Endodermal cell (in vitro differentiated cells): Measurements from ENCODE around the gene HSD17B12. TPM values are rescaled to one million over a fixed set of nuclear protein-coding genes. Genes with fewer than 3 reads are reported as not detected.

Source experiments
- DNase-seq: peaks from one replicate; pipeline ENCODE4 v3.0.0-alpha.2; 2017
- H3K27ac ChIP-seq: 2 replicates; pipeline ENCODE4 v1.5.1; 2013; ENCODE audit warnings: mild to moderate bottlenecking, low read depth, low read length, moderate library complexity
- H3K27me3 ChIP-seq: 2 replicates; pipeline ENCODE4 v1.6.1; 2013; ENCODE audit warnings: mild to moderate bottlenecking, low read length, moderate library complexity; ENCODE audit not compliant: insufficient read depth, control insufficient read depth, poor library complexity, severe bottlenecking
- H3K36me3 ChIP-seq: 2 replicates; pipeline ENCODE4 v1.7.0; 2013; ENCODE audit warnings: mild to moderate bottlenecking, low read length, moderate library complexity; ENCODE audit not compliant: control insufficient read depth, insufficient read depth
- H3K4me1 ChIP-seq: one replicate; pipeline ENCODE4 v1.7.0; 2013; ENCODE audit warnings: low read length; ENCODE audit not compliant: control insufficient read depth, insufficient read depth
- H3K4me3 ChIP-seq: 2 replicates; pipeline ENCODE4 v1.5.1; 2013; ENCODE audit warnings: mild to moderate bottlenecking, low read length, moderate library complexity
- H3K9ac ChIP-seq: 2 replicates; pipeline ENCODE4 v1.6.1; 2013; ENCODE audit warnings: mild to moderate bottlenecking, low read length, moderate library complexity; ENCODE audit not compliant: poor library complexity, severe bottlenecking; ENCODE audit errors: extremely low read depth
- H3K9me3 ChIP-seq: 2 replicates; pipeline ENCODE4 v1.6.1; 2013; ENCODE audit warnings: mild to moderate bottlenecking, low read length, moderate library complexity; ENCODE audit not compliant: control insufficient read depth
- H3K27ac Mint-ChIP-seq: 2 replicates; pipeline ENCODE4 v1.8.0; 2020; ENCODE audit warnings: mixed read lengths
- H3K27me3 Mint-ChIP-seq: 2 replicates; pipeline ENCODE4 v1.8.0; 2021; ENCODE audit warnings: mild to moderate bottlenecking, mixed read lengths; ENCODE audit not compliant: insufficient read depth
- H3K36me3 Mint-ChIP-seq: 2 replicates; pipeline ENCODE4 v1.8.0; 2020; ENCODE audit warnings: low read depth, mixed read lengths
- H3K4me1 Mint-ChIP-seq: 2 replicates; pipeline ENCODE4 v1.8.0; 2020; ENCODE audit warnings: mixed read lengths
- H3K4me3 Mint-ChIP-seq: 2 replicates; pipeline ENCODE4 v1.8.0; 2020; ENCODE audit warnings: mild to moderate bottlenecking, moderate library complexity, mixed read lengths
- H3K9me3 Mint-ChIP-seq: 2 replicates; pipeline ENCODE4 v1.8.0; 2020; ENCODE audit warnings: mild to moderate bottlenecking, mixed read lengths
- WGBS, 2 experiments: methylation state at CpG; one replicate each; pipeline versions ENCODE4 v1.1.5 to v1.1.7; 2013; ENCODE audit warnings: missing lambda C conversion rate in 2 of 2, mixed read lengths in 1 of 2; ENCODE audit not compliant: insufficient coverage in 1 of 2, insufficient read length in 1 of 2; 5-methylcytosine and 5-hydroxymethylcytosine counted together
- total RNA-seq, 2 donors: library from RNA; stranded (reverse); fragmentation: NEBNext Ultra II Directional in 1 of 2; extraction: Animal tissue kit (Norgen Biotek cat#: 25700) in 1 of 2; gene quantifications; 2 replicates in 1 of 2; 3 replicates in 1 of 2; pipeline ENCODE4 v1.2.1, GENCODE V29; 2021
- TF ChIP-seq, protein P1 (sequence below): fragments of 200-600 bp; sonication (generic); conservative IDR thresholded peaks from 2 replicates; pipeline ENCODE4 v1.5.0; 2021; ENCODE audit warnings: antibody characterized with exemption, mild to moderate bottlenecking

The HSD17B12 gene
- total RNA-seq, 2 donors from 2014 or later, result 109 to 138 TPM

GRCh38 chr11:43845816-43846215 is 165.3 kb downstream of the HSD17B12 start:
- Histone ChIP-seq H3K9me3 (no peaks in the 10 kb centered on the region), H3K9ac (no peak overlapping the region), H3K27ac (no peak overlapping the region), H3K27me3 (no peaks in the 10 kb centered on the region), H3K4me3 (no peak overlapping the region), H3K4me1 (no peaks in the 10 kb centered on the region), H3K36me3 (peaks cover 34% of the 10 kb centered on the region)
- WGBS, 2 experiments, result 90 to 95% methylated on average over 2 to 3 of the region's 3 CpGs
- Mint-ChIP-seq H3K36me3 (peaks cover 45% of the 10 kb centered on the region), H3K27ac (no peak overlapping the region), H3K4me3 (no peak overlapping the region), H3K27me3 (no peaks in the 10 kb centered on the region), H3K9me3 (no peaks in the 10 kb centered on the region), H3K4me1 (no peaks in the 10 kb centered on the region)
- TF ChIP-seq, protein P1, sequence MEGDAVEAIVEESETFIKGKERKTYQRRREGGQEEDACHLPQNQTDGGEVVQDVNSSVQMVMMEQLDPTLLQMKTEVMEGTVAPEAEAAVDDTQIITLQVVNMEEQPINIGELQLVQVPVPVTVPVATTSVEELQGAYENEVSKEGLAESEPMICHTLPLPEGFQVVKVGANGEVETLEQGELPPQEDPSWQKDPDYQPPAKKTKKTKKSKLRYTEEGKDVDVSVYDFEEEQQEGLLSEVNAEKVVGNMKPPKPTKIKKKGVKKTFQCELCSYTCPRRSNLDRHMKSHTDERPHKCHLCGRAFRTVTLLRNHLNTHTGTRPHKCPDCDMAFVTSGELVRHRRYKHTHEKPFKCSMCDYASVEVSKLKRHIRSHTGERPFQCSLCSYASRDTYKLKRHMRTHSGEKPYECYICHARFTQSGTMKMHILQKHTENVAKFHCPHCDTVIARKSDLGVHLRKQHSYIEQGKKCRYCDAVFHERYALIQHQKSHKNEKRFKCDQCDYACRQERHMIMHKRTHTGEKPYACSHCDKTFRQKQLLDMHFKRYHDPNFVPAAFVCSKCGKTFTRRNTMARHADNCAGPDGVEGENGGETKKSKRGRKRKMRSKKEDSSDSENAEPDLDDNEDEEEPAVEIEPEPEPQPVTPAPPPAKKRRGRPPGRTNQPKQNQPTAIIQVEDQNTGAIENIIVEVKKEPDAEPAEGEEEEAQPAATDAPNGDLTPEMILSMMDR, result no peak
- DNase-seq, result no peak

DNA sequence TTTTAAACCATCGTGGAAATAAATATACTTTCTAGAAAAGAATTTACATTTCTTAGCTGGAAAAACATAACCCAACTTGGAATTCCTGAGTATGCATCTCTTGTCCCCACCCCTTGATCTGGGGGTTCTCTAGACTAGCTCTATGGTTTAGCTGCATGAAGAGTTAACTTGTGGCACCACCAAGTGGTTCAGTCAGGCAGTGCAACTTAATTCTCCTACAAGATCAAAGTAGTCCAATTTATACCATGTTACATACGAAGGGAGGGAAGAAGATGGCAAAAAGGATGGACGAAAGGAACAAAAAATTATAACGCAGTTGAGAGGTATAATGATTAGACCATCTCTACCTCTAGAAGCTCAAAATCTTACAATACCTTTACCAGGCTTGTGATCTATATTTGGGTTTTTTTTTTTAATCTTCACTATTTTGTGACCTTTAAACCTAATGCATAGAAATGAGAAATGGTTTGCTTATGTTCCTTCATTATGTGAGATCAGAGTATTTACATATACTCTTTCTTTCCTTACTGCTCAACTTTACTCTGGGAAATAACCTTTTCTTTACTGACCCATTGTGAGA is 171.6 kb downstream of the HSD17B12 start:
- Mint-ChIP-seq H3K27ac (no peak overlapping the region), H3K36me3 (peaks cover 40% of the 10 kb centered on the region), H3K9me3 (no peaks in the 10 kb centered on the region), H3K27me3 (no peaks in the 10 kb centered on the region), H3K4me3 (no peak overlapping the region), H3K4me1 (no peaks in the 10 kb centered on the region)
- Histone ChIP-seq H3K4me1 (no peaks in the 10 kb centered on the region), H3K36me3 (peaks cover 30% of the 10 kb centered on the region), H3K27ac (no peak overlapping the region), H3K9ac (no peak overlapping the region), H3K4me3 (no peak overlapping the region), H3K27me3 (no peaks in the 10 kb centered on the region), H3K9me3 (no peaks in the 10 kb centered on the region)
- WGBS, 2 experiments, result 13 to 50% methylated on average over 1 of the region's 4 CpGs
- DNase-seq, result peak; percentile 90
- TF ChIP-seq, protein P1, result peak; percentile 87

DNA sequence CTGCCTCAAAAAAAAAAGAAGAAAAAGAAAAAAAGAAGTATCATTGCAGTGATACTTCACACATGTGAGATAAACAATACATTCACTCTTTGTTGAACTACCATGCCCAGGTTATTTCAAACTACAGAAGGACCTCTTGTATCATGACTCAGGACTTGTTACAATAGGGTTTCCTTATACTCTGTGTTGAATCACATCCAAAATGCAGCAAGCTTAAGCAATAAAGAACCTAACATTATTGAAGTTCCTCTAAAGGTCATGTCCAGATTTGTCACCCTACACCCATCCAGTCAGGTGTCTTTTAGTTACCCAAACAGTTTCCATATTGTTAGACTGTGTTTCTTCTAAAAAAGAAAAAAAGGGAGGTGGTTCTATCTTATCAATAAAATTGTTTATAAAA is 173.2 kb downstream of the HSD17B12 start:
- DNase-seq, result no peak
- Histone ChIP-seq H3K9ac (no peak overlapping the region), H3K9me3 (no peaks in the 10 kb centered on the region), H3K4me1 (no peaks in the 10 kb centered on the region), H3K4me3 (no peak overlapping the region), H3K27me3 (no peaks in the 10 kb centered on the region), H3K27ac (no peak overlapping the region), H3K36me3 (peaks cover 30% of the 10 kb centered on the region)
- Mint-ChIP-seq H3K27me3 (no peaks in the 10 kb centered on the region), H3K9me3 (no peaks in the 10 kb centered on the region), H3K36me3 (peaks cover 35% of the 10 kb centered on the region), H3K4me3 (no peak overlapping the region), H3K27ac (no peak overlapping the region), H3K4me1 (no peaks in the 10 kb centered on the region)
- TF ChIP-seq, protein P1, result no peak
